ENCODE data around the gene ADAMTS20.

The ADAMTS20 gene

GRCh38 chr12:43462080-43462479 is 89.9 kb downstream of the ADAMTS20 start:
- no peaks in the 10 kb centered on the region for H3K4me1 Mint-ChIP-seq
- no peaks in the 10 kb centered on the region for H3K9me3 Mint-ChIP-seq
- H3K4me3 Mint-ChIP-seq = no peak overlapping the region
- no peaks in the 10 kb centered on the region for H3K27me3 Mint-ChIP-seq (ENCODE audit: low read depth, poor library complexity)
- no peak for DNase-seq
- TF ChIP-seq CTCF (IDR thresholded peaks at IDR 0.05) = no peak
- H3K27ac Mint-ChIP-seq = no peak overlapping the region
- peaks cover 21% of the 10 kb centered on the region for H3K36me3 Mint-ChIP-seq (ENCODE audit: low read depth)

- no peaks in the 10 kb centered on the region for H3K27me3 Mint-ChIP-seq (ENCODE audit: low read depth, poor library complexity)
- peak overlapping the region; percentile 75 for H3K27ac Mint-ChIP-seq
- TF ChIP-seq CTCF (IDR thresholded peaks at IDR 0.05) = no peak
Measured at GRCh38 chr12:43459285-43459684, 92.7 kb downstream of the ADAMTS20 start.

GRCh38 chr12:43453761-43454160 is 98.2 kb downstream of the ADAMTS20 start:
- no peak overlapping the region for H3K4me3 Mint-ChIP-seq
- H3K27ac Mint-ChIP-seq = no peak overlapping the region
- H3K4me1 Mint-ChIP-seq = no peaks in the 10 kb centered on the region
- H3K36me3 Mint-ChIP-seq (ENCODE audit: low read depth) = peaks cover 53% of the 10 kb centered on the region
- no peak for DNase-seq
- H3K9me3 Mint-ChIP-seq = peaks cover 12% of the 10 kb centered on the region
- no peak for TF ChIP-seq CTCF (IDR thresholded peaks at IDR 0.05)
- H3K27me3 Mint-ChIP-seq (ENCODE audit: low read depth, poor library complexity) = no peaks in the 10 kb centered on the region

More at GRCh38 chr12:43459285-43459684, 92.7 kb downstream of the ADAMTS20 start:
- no peaks in the 10 kb centered on the region for H3K4me1 Mint-ChIP-seq
- DNase-seq = no peak
- no peak overlapping the region for H3K4me3 Mint-ChIP-seq
- H3K9me3 Mint-ChIP-seq = peaks cover 6% of the 10 kb centered on the region
- H3K36me3 Mint-ChIP-seq (ENCODE audit: low read depth) = peaks cover 40% of the 10 kb centered on the region

- Mint-ChIP-seq H3K4me3 (no peak overlapping the region), H3K27ac (no peak overlapping the region), H3K27me3 (ENCODE audit: low read depth, poor library complexity) (no peaks in the 10 kb centered on the region), H3K9me3 (peaks cover 17% of the 10 kb centered on the region), H3K36me3 (ENCODE audit: low read depth) (peaks cover 37% of the 10 kb centered on the region), H3K4me1 (no peaks in the 10 kb centered on the region)
- DNase-seq = peak; percentile 69
- TF ChIP-seq CTCF (IDR thresholded peaks at IDR 0.05) = peak; percentile 85
Measured at GRCh38 chr12:43444940-43445564, 107.0 kb downstream of the ADAMTS20 start.

- H3K27me3 Mint-ChIP-seq (ENCODE audit: low read depth, poor library complexity) = no peaks in the 10 kb centered on the region
- peaks cover 6% of the 10 kb centered on the region for H3K4me1 Mint-ChIP-seq
- peak overlapping the region; percentile 62 for H3K27ac Mint-ChIP-seq
- H3K4me3 Mint-ChIP-seq = no peak overlapping the region
- no peak for DNase-seq
- peaks cover 5% of the 10 kb centered on the region for H3K9me3 Mint-ChIP-seq
- H3K36me3 Mint-ChIP-seq (ENCODE audit: low read depth) = peaks cover 60% of the 10 kb centered on the region
- no peak for TF ChIP-seq CTCF (IDR thresholded peaks at IDR 0.05)
Measured at GRCh38 chr12:43436597-43436996, 115.4 kb downstream of the ADAMTS20 start.

- Mint-ChIP-seq H3K27ac (no peak overlapping the region), H3K9me3 (peaks cover 5% of the 10 kb centered on the region), H3K4me1 (peaks cover 6% of the 10 kb centered on the region)
Measured at GRCh38 chr12:43434614-43435013, 117.4 kb downstream of the ADAMTS20 start.

More at GRCh38 chr12:43434614-43435013, 117.4 kb downstream of the ADAMTS20 start:
- no peaks in the 10 kb centered on the region for H3K27me3 Mint-ChIP-seq (ENCODE audit: low read depth, poor library complexity)
- H3K4me3 Mint-ChIP-seq = no peak overlapping the region
- DNase-seq = no peak
- TF ChIP-seq CTCF (IDR thresholded peaks at IDR 0.05) = no peak
- H3K36me3 Mint-ChIP-seq (ENCODE audit: low read depth) = peaks cover 58% of the 10 kb centered on the region
